ENCODE results near the gene C6orf47.

GRCh38 chr6:31692886-31693285 lies 32.3 kb upstream of the C6orf47 start:
- TF ChIP-seq EZH2phosphoT487 (IDR thresholded peaks at IDR 0.05; ENCODE audit: insufficient read depth, low read depth) (no peak), EZH2 (IDR thresholded peaks at IDR 0.05; ENCODE audit: insufficient read depth, poor library complexity, severe bottlenecking) (no peak)

All from GM23248 (cell line).